ENCODE results near the gene ZNF341.

The ZNF341 gene

DNA sequence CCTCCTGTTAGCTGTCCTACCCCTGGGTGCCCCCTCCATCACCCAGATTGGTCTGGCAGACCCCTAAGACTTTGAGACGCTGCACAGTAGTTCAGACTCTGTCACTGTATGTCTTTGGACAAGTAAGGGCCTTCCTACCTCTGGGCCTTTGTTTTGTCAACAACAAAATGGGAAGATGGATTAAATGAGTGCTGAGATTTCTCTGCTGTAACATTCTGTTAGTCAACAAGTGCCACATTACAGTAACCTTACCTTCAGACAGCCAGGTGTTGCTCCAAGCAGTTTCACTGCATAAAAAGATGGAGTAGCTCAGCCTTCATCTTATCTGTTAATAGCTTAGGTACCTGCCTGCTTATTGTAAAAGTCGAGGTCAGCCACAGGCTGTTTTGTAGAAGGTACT lies 95.3 kb downstream of the ZNF341 start:
- no peak for DNase-seq

GRCh38 chr20:33827634-33828325 lies 96.0 kb downstream of the ZNF341 start:
- DNase-seq: peak in 1 of 2 experiments; percentile 27

DNA sequence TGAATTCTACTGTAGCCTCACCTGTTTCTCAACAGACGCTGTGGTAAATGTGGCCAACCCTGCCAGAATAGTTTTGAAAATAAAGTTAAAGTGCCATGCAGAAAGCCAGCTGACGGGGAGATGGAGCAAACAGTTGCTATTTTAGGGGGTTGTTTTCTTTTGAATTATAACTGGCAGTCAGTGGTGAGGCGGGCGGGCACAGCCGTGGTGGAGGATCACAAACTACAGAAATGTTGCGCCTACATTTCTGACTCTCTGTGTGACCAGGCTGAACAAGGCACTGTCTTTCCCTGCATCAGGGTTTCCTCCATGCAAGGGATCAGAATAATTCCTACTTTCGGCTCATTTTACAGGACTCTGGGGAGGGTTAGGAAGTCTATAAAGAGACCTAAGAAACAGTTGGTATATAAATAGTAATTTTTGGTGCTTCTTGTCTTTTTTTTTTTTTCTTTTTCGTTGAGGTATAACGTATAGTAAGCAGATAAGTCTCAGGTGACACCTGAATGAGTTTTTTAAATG lies 96.6 kb downstream of the ZNF341 start:
- no peak for DNase-seq

- DNase-seq: peak in 1 of 2 experiments; percentile 28
These were observed 97.3 kb downstream of the ZNF341 start for GRCh38 chr20:33828967-33829560.

- no peak for DNase-seq
These were observed 97.8 kb downstream of the ZNF341 start for GRCh38 chr20:33829636-33830035.

GRCh38 chr20:33830371-33830770 lies 98.6 kb downstream of the ZNF341 start:
- peak; percentile 17 to 72 for DNase-seq

GRCh38 chr20:33832103-33832804 lies 100.5 kb downstream of the ZNF341 start:
- DNase-seq: no peak

DNA sequence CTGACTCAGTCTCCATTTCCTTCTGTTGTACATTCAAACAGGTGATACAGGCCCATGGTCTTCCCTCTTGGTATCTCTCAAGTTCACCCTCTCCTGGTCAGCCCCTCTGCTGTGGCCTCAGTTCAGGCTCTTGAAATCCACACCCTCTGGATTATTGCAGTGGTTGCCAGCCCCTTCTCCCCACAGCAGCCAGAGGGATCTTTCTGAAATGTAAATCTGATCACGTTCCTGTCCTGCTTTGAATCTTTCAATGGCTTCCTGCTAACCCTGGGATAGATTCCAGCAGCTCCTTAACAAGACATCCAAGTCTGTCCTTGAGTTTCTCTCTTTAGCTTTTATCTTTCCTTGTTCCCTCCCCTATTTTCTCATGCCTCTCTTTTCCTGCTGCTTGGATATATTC lies 101.5 kb downstream of the ZNF341 start:
- DNase-seq: no peak

DNA sequence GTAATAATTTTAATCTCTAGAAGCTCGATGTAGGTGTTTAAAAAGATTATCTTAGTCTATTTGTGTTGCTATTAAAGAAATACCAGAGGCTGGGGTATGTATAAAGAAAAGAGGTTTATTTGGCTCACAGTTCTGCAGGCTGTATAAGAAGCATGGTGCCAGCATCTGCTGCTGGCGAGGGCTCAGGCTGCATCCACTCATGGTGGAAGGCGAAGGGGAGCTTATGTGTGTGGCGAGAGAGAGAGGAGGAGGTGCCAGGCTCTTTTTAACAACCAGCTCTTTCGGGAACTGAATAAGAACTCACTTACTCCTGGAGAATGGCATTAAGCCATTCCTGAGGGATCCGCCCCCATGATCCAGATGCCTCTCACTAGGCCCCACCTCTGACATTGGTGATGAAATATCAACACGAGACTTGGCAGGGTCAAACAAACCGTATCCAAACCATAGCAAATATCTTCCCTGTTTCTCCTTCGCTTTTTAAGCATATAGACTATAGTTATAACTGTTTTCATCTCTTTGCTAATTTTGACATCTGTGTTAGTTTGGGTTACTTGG lies 103.9 kb downstream of the ZNF341 start:
- no peak for DNase-seq

DNA sequence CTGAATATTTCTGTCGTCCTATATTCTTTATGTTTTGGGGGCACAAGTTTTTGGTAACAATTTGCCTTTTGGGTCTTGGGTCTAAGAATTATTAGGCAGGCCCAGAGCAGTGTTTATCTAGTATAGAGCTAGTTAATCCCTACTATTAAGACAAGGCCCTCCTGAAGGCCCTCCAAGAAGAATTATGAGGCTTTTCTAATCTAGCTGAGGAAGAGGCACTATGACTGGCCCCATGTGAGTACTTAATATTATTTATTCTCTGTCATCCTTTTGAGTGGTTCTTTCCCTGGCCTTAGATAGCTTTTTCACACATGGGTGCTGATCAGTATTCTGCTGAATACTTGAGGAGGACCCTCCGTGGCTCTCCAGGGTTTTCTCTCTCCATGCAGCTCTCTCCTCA lies 104.5 kb downstream of the ZNF341 start:
- peak in 1 of 2 experiments; percentile 45 for DNase-seq

DNA sequence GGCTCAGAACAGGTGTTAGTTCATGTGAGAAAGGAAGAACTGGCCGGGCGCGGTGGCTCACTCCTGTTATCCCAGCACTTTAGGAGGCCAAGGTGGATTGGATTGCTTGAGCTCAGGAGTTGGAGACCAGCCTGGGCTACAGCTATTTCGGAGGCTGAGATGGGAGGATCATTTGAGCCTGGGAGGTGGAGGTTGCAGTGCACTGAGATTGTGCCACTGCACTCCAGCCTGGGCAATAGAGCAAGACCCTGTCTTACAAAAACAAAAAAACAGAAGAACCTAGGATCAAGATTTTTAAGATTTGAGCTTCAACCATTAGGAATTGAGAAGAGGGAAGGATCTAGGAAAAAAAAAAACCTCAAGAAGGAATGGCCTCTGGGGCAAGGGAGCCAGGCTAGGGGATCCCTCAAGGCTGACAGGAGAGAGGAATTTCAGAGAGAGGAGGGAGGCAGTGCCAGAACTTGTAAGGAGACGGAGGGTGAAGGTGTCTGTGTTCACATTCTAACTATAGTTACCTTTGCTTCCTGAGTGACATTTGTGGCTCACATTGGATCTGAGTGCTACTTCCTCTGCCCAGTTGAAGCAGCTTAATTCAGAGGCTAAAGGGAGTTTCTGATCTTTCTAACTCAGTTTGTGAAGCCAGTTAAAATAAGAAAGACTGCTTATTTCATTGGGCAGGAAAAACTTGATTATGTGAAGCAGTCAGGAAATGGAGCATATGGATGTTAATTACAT lies 105.5 kb downstream of the ZNF341 start:
- DNase-seq: no peak

GRCh38 chr20:33838035-33838864 lies 106.5 kb downstream of the ZNF341 start:
- DNase-seq: no peak

- no peak for DNase-seq
These were observed 107.8 kb downstream of the ZNF341 start for GRCh38 chr20:33839591-33839990.

DNA sequence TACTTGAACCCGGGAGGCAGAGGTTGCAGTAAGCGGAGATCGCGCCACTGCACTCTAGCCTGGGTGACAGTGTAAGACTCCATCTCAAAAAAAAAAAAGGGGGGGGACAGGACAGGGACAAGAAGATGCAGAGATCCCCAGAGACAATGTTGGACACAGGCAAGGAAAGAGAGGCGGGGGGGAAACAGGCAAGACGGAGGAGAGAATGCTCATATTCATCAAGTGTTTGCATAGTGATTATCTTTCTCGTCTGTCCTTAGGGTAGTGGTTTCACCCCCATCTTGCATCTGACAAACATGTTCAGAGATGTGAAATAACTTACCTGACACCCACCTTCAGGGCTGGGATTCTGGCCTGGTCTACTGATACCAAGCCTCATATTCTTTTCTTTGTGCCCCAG lies 108.4 kb downstream of the ZNF341 start:
- DNase-seq: no peak

DNA sequence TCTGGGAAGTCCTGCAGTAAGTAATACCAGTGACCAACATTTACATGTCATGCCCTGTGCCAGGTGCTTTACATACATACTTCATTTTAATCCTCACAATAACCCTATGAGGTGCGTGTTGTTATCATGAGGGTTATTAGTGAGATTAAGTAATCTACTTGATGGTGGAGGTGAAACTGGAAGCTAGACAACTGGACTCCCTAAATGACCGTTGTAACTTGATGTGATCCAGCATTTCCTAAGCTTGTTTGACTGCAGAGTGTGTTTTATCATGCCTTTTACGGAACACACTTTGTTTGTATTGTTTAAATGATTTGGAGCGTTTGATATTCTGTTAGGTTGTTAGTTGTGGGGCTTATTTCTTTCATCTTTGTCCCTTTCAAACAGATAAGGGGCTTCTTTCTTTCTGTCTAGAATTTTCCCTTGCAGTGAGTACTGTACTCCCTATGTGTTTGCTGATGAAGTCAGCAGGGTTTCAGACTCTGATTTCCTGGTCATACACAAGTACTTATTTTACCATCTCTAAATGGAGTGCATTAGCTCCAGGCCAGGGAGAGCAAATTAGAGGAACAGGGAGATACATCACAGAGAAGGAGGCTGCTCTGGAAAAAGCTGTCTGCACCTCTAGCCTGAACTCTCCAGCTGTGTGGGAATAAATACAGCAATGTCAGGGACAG lies 109.1 kb downstream of the ZNF341 start:
- peak in 1 of 2 experiments; percentile 66 for DNase-seq

GRCh38 chr20:33841436-33841799 lies 109.6 kb downstream of the ZNF341 start:
- DNase-seq: no peak
